HG03469 (cell line): ENCODE data around the gene TBC1D22A.

Experiments
- ATAC-seq: cut with Tn5 transposase; IDR thresholded peaks from one replicate; pipeline ENCODE4 v1.9.1; 2021; ENCODE audit warnings: mild to moderate bottlenecking, moderate library complexity, moderate number of reproducible peaks; ENCODE audit not compliant: unreplicated experiment

The TBC1D22A gene

DNA sequence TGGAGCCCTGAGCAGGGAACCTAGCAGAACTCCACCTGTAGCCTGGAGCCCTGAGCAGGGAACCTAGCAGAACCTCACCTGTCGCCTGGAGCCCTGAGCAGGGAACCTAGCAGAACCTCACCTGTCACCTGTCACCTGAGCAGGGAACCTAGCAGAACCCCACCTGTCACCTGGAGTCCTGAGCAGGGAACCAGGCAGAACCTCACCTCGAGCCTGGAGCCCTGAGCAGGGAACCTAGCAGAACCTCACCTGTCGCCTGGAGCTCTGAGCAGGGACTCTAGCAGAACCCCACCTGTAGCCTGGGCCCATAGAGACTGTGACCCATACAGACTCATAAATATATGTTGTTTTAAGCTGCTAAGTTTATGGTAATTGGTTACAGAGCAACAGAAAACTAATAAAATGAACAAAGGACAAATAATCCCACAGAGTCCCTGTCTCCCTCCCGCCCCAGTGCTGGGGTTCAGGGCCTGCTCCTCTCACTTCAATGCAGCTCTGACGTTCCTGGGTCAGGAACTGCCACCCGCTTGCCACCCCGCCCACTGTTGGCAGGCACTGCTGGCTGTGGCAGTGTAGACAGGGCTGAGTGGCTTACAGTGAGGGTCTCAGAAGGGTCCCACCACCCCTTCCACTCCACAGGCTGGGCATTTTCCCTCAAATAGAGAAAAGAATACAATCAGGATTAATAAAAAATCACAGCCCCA, 259.1 kb downstream of the TBC1D22A start:
- no peak for ATAC-seq

DNA sequence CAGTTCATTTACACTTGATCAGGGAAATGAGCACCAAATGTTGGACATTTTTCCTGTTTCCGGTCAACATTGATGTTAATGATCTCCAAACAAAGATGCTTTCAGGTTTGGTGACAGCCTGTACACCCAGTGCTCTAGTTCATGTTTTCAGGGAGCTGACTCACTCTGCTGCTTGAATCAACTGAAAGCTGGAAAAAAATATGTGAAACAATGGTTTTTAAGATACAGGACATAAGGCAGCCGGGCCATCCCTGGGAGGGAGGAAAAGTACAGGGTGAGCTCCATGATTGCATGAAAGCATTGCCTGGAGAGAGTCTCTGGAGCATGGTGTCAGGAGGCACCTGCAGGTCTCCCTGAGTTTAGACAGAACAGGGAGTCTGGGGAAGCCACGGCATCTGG, 259.6 kb downstream of the TBC1D22A start:
- ATAC-seq: no peak

DNA sequence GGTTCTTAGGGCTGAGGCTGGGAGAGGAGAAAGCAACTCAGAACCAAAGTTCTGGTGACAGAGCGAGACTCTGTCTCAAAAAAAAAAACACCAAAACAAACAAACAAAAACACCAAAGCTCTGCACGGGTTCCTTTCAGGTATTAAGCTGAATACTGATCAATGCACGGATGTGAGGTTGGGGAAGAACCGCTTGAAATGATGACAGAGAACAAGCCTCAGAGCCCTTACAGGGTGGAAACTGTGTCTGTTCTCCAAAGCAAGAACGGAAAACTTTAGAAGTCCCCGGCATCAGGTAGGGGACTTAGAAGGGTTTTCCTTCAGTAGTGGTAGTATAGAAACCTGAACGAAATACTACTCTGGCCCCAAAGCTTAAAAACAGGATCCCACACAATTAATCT, 260.0 kb downstream of the TBC1D22A start:
- no peak for ATAC-seq

DNA sequence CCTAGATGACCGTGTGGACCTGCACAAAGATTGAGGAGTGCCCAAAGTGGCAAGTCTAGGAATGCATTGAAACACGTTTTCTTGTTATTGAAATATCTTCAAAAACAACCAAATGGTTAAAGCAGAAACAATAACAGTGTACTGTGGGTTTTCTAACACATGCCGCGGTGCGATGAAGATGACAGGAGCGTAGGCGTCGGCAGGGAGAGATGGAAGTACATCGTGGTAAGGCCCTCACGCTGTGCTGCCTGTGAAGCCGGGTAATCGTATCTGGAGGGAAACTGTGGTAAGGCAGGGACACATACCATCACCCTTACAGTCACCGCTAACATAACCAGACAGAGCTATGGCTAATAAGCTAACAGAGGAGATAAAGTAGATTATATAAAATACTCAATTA, 261.4 kb downstream of the TBC1D22A start:
- ATAC-seq: no peak

DNA sequence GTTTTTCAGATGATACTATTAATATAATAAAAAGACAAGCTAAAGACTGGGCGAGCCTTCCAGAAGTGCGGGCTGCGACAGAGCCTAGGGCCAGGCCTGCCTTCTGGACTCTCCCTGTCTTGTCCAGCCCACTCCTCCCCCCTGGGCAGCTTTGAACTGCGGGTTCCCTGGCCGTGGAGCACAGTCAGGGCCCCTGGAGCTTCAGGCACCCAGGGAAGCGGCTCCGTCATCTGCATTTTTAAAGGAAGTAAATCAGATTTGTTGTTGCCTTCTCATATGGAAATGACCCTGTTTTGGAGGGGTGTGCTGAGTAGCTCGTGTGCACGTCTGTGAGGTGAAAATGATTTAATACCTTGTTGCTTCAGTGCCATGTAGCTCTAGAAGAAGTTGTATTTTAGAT, 265.3 kb downstream of the TBC1D22A start:
- ATAC-seq: no peak

DNA sequence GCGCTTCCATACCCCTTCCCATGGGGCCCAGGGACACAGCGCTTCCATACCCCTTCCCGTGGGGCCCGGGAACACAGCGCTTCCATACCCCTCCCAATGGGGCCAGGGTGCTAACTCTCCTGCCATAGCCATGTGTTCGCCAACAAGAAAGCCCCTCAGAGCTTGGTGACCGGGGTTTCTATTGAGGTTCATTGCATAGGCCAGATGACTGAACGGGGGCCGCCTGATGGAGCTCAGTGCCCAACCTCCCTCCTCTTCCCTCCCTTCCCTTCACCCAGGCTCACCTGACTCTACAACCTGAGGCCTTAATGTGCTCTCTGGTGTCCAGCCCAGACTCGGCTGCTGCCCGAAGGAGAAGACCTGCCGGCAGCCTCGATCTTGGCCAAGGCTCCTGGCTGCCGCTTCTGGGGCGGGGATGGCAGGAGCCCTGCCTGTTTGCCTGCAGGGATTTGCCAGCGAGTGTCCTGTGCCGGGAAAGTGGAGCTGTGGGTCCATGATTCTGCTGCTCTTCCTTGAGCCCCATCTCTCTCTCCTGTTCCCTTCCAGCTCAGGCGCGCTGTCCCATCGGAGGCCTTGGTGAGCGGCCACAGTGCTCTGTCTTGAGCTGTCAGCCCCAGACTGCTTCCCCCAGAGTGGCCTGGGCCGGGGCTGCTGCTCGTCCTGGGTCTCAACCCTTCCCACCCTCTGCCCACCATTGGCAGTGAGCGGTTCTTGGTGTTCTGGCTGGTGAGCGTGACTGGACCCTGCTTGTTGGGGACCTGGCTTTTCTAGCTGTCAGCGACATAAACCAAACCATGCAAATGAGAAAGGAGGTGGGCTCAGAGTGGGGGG, 267.0 kb downstream of the TBC1D22A start:
- no peak for ATAC-seq

DNA sequence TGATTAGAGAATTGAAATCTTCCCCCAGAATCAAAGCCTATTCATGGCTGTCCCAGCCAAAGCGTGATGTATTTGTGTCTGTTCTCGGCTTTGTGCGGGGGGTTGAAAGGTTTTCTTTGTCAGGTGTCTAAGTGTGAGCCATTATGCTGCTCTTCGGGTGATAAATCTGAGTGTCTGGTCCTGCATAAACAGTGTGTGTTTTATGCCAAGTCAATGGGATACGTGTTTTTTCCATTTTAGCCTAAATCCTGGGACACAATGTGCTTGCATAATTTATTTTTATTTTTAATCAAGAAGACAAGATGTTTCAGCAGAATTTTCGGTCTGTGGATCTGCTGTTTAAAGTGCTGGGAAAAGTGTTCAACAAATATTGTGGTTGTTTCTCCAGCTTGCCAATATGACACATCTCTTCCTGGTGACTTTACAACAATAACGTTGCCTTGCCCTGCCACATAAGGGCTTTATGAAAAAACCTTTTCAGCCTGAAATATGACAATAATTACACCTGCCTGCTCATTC, 267.8 kb downstream of the TBC1D22A start:
- ATAC-seq: no peak

DNA sequence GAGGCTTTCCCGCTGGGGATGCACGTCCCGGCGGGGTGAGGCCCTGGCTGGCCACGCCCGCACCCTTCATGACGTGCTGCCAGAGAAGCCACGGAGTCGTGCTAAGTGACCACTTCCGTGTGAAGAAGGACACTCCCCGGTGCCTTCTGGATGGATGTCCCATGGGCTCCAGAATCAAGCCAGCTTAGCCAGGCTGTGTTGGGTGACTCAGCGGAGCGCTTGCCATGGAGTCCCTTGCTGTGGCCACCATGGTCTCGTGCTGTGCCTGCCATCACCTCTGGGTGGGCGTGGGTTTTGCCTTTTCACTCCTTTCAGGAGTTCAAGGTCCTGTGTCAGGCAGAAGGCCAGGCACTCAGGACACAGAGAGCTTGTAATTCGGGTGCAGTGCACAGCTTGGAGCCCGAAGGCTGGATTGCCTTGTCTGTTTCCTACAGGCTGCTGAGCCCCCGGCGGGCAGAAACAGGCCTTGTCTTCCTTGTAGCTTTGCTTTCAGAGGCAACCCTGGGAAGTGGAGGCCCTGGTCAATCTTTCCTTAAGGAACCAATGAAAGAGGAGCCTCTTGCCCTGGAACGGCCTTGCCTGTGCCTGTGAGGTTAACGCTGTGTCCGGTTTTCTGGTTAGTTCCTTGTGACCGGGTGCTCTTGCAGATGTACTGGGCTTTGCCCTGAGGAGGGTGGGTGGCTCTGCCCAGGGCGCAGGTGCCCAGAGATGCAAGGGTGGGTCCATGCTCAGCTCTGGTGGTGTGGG, 268.6 kb downstream of the TBC1D22A start:
- no peak for ATAC-seq

DNA sequence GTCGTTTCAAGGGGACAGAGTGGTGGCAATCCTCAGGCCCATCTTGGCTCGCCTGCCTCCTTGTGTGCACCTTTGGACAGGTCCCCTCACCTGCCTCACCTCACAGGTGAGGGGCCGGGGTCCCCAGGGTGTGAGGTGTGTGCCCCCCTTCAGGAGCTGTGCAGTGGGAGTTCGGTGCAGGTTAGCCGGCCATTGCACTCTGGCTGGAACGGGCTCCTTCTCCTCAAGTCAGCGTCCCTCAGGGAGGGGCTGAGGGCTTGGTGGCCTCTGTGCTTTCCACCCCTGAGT, 269.1 kb downstream of the TBC1D22A start:
- ATAC-seq: no peak

DNA sequence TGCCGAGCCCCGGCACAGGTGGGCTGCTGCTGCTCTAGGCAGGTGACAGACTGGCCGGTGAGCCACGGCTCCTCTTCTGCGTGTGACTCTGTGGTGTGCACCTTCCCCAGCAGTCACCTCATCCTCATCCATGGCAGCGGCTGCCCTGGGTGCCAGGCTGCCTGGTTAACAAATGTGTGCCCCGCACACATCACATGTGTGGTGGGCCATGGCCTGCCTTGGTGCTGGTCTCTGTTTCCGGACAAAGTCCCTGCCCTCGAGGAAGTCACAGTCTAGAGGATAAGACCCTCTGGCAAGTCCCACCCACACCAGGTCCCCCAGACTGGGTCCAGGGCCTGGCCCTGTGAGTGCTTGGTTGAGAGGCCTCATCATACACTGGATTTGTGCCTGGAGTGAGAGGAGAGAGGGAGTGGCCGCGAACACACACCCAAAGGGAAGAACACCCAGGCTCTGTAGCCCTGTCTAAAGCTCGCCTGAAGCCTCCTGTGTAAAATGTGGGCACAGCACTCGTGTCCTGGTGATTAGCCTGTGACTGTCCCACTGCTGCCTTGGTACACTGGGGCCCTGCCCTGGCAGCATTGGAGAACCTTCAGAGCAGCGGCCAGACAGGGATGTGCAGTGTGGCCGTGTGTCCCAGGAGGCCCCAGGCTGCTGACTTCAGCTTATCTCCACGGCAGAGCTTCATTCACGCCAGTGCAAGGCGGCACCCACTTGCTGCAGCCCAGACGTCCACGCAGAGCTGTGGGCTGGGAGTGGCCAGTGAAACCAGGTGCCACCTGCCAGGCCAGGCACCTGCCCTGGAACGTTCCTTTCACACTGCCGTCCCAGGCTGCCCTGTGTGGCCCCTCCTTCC, 269.9 kb downstream of the TBC1D22A start:
- no peak for ATAC-seq

DNA sequence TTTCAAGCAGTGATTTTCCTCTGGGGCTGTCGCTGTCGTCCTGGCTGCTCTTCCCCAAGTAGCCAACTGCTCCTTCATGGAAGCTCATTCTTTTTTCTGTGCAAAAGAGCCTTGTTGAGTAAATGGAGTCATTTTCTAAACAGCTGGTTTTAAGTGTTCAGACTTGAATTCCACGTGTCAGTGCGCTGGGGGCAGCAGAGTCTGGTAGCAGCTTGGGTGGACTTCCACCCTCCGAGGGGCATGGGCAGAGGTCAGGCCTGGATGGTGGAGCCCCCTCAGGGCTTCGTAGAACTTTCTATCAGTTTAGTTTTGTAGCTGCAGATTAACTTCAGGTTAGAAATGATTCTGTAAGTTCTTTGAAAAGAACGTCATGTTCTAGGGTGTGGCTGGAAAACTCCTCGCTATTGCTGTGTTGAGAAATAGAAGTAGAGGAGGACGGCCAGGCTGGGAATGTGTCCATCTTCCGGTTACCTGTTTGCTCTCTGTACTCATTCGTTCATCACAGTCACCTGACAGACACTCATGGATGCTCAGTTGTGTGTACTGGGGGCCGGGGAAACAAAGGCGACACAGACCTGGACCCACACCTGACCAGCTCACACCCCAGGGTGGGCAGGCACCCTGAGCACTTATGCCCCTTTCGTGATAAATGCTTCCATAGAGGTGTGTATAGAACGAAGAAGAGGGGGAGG, 270.7 kb downstream of the TBC1D22A start:
- ATAC-seq: no peak

DNA sequence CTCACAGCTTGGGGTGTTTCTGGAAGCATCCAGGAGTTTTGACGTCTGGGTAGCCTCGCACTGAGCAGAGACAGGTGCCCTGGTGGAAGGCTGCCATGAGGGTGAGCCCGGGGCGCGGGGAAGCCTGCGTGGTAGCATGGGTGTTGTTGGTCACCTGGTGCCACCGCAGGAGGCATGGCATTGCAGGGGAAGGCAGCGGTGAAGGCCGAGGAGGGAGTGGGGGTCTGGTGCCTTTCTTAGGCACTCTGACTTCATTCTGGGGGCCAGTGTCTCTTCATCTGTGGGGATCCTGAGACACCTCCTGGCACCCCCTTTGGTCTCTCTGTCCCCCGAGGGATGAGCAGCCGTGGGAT, 271.2 kb downstream of the TBC1D22A start:
- no peak for ATAC-seq

DNA sequence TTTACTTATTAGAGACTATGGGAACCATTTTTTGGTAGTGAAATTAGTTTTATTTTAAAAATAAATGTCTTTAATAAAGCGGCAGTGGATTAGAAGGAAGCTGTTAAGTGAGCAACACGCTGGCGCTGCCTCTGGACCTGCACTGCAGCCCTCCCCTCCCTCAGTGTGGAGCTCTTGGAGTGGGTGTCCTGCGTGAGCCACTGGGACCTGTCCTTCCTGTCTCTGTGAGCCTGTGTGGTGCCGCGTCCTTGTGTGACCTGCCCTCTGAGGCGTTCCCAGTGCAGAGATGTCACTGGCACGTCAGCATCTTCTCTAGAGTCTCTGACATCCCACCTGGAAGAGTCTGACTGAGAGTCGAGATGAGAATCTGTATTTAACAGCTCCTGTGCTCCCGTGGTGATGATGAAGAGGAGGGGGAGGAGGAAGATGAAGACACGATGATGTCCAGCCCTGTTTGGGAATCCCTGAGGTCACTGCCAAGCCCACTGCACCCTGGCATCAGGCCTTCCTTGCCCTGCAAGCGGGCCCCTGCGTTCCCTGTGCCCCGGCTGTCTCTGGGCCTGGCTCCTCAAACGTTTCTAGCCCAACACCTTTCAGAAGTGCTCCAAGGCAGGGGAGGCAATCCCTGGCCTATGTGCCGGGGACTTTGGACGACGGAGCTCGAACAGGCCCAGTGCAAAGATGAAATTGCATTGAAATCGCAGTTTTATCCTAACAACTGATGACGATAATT, 271.8 kb downstream of the TBC1D22A start:
- no peak for ATAC-seq

DNA sequence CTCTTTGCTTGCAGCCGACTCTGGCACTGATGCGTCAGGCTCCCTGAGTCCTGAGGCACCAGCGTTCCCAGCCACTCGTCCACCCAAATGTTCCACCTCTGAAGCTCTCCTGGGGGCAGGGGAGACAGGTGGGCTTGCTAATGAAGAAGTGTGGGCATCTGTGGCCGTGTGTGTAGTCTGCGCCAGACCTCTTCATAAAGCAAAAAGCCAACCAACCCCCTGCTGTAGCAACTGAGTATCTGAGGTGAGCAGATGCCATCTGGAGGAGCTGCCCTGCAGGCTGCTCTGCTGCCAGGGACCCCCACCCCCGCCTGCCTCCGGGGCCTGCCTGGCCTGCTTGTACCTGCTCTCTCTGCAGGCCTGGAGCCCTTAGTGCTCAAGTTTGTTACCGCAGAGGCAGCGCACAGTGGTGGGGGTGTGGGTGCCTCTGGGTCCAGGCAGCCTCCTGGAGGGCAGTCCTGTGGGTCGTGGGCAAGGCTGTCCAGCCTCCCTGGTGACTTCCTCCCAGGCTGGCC, 272.5 kb downstream of the TBC1D22A start:
- ATAC-seq: no peak

DNA sequence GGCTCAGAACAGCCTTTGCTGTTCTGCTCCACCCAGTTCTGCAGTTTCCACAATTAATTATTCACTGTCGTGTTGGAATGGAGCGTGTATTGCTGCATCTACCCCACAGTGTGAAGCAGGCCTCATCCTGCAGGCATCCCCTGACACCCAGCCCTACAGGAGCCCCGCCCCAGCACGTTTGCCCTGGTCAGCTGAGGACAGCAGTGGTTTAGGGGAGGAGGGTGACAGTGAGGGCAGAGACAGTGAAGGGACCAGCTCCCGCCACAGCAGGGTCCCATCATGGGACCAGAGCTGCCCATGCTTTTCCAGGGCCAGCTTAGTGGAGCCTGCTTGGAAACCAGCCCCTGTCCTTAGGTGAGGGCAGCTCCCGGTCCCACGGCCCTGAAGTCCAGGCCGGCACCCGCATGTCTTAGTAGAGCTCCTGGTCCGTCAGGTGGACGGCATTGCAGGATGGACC, 273.0 kb downstream of the TBC1D22A start:
- no peak for ATAC-seq

DNA sequence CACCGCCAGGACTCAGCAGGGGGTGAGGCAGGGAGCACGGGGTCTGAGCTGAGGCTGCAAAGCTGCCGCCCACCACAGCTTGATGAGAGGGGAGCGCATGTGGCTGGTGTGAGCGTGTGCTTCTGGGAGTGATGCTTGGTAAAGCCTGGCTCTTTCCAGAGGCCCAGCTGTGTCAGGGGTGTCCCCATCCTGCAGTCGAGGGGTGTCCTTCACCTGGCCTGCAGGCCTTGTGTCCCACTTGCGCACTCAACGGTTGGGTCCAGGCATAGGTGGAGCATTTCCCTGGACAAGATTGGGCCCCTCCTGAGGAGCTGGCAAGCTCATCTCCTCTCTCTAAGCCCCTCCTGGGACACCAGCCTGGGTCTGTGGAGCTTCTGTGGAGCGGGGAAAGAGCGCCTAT, 273.9 kb downstream of the TBC1D22A start:
- no peak for ATAC-seq

DNA sequence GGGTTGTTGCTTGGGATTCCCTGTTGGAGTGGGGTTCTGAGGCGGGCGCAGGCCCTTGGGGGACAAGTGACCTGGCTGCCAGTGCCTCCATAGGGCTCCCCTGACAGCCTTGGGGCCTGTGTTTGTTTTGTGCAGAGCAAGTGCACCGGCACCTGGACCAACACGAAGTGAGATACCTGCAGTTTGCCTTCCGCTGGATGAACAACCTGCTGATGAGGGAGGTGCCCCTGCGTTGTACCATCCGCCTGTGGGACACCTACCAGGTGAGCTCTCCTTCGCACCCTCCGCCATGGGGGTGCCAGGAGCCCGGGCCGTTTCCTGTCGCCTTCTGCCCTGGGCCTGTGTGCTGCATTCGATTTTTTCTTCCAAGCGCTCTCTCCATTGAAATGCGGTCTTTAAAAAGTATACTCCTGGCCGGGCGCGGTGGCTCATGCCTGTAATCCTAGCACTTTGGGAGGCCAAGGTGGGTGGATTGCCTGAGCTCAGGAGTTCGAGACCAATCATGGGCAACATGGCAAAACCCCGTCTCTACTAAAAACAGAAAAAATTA, 274.6 kb downstream of the TBC1D22A start:
- ATAC-seq: no peak

DNA sequence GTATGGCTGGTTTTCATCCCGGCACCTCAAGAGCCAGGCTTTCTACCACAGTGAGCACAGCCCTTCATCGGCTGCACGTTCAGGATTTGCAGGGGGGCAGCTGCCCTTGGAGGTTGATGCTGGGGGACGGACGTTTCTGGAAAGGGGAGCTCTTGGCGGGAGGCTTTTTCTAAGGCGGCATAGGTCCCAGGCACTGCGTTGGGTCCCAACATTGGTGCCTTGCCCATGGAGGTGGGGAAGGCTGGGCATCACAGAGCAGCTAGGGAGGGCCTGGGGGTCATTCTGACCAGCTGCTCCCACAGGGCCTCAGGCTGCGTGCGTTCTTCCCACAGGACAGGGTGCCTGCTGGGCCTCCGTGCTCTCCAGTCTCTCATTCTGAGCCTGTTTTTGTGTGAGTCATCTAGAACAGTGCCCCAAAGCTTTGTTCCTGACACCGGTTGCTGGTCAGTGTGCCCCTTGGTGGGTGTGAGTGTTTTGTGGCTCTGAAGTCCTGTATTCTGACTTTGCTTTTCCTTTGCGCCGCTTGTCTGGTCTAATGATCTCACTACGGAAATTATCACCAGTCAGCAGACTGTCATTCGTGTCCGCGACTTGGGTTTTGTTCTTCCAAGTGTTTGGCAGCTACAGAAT, 275.9 kb downstream of the TBC1D22A start:
- no peak for ATAC-seq

DNA sequence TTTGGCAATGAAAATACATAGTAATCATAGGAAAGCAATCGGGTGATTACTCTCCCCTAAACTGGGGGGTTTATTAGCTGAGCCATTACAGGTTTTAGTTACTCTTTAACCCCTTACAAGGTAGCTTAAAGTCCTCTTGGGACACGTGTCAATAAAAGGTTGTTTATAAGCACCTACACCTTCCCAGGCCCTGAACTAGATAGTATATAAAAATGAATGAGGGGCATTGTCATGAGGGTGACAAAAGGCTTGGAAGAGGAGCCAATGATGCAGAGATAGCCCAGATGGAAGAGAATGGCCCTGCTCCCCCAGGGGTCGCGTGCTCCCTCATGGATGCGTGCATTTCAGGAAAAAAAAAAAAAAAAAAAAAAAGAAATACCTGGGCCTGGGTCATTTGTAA, 276.9 kb downstream of the TBC1D22A start:
- ATAC-seq: no peak
